ENCODE data around the gene BUB3.

BUB3 gene

GRCh38 chr10:123203393-123204126, 49.4 kb downstream of the BUB3 start:
- H3K36me3 ChIP-seq (ENCODE audit: control insufficient read depth in 2 of 2, insufficient read depth in 2 of 2, low read length in 2 of 2) = no peaks in the 10 kb centered on the region
- H3K4me1 ChIP-seq (ENCODE audit: control insufficient read depth in 2 of 2, insufficient read depth in 2 of 2, low read length in 2 of 2) = no peaks in the 10 kb centered on the region
- H3K9me3 ChIP-seq (ENCODE audit: control insufficient read depth in 2 of 2, low read length in 2 of 2) = no peaks in the 10 kb centered on the region
- H3K27ac ChIP-seq (ENCODE audit: low read depth in 2 of 2, low read length in 2 of 2) = no peak overlapping the region
- no peaks in the 10 kb centered on the region for H3K27me3 ChIP-seq (ENCODE audit: control insufficient read depth in 2 of 2, insufficient read depth in 2 of 2, low read length in 2 of 2)
- no peak overlapping the region for H3K4me3 ChIP-seq (ENCODE audit: low read length in 2 of 2)
- no peak overlapping the region for H3K9ac ChIP-seq (ENCODE audit: low read depth in 1 of 2, low read length in 2 of 2)

DNA sequence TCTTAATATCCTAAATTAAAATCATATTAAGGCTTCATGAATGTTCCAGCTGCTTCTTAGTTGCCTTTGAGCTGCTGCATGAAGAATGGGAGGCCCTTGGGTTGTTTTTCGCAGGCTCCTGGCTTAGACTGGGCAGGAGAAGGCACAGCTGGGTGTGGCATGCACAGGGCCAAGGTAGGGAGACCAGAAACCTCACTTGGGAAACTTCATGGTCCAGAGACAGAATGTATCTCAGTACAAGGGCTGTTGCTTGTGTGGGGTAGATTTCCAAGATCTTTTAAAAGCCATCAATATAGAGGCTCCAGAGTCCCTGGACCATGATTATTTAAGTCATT, 49.9 kb downstream of the BUB3 start:
- no peak overlapping the region for H3K9ac ChIP-seq (ENCODE audit: low read depth in 1 of 2, low read length in 2 of 2)
- H3K27me3 ChIP-seq (ENCODE audit: control insufficient read depth in 2 of 2, insufficient read depth in 2 of 2, low read length in 2 of 2) = no peaks in the 10 kb centered on the region
- no peaks in the 10 kb centered on the region for H3K4me1 ChIP-seq (ENCODE audit: control insufficient read depth in 2 of 2, insufficient read depth in 2 of 2, low read length in 2 of 2)
- no peak overlapping the region for H3K27ac ChIP-seq (ENCODE audit: low read depth in 2 of 2, low read length in 2 of 2)
- no peak overlapping the region for H3K4me3 ChIP-seq (ENCODE audit: low read length in 2 of 2)
- H3K36me3 ChIP-seq (ENCODE audit: control insufficient read depth in 2 of 2, insufficient read depth in 2 of 2, low read length in 2 of 2) = no peaks in the 10 kb centered on the region
- no peaks in the 10 kb centered on the region for H3K9me3 ChIP-seq (ENCODE audit: control insufficient read depth in 2 of 2, low read length in 2 of 2)

- no peaks in the 10 kb centered on the region for H3K36me3 ChIP-seq (ENCODE audit: control insufficient read depth in 2 of 2, insufficient read depth in 2 of 2, low read length in 2 of 2)
- no peak overlapping the region for H3K4me3 ChIP-seq (ENCODE audit: low read length in 2 of 2)
- no peak overlapping the region for H3K9ac ChIP-seq (ENCODE audit: low read depth in 1 of 2, low read length in 2 of 2)
- H3K27ac ChIP-seq (ENCODE audit: low read depth in 2 of 2, low read length in 2 of 2) = no peak overlapping the region
- H3K4me1 ChIP-seq (ENCODE audit: control insufficient read depth in 2 of 2, insufficient read depth in 2 of 2, low read length in 2 of 2) = no peaks in the 10 kb centered on the region
- H3K27me3 ChIP-seq (ENCODE audit: control insufficient read depth in 2 of 2, insufficient read depth in 2 of 2, low read length in 2 of 2) = no peaks in the 10 kb centered on the region
- H3K9me3 ChIP-seq (ENCODE audit: control insufficient read depth in 2 of 2, low read length in 2 of 2) = no peaks in the 10 kb centered on the region
Measured at GRCh38 chr10:123205041-123205440, 50.8 kb downstream of the BUB3 start.

DNA sequence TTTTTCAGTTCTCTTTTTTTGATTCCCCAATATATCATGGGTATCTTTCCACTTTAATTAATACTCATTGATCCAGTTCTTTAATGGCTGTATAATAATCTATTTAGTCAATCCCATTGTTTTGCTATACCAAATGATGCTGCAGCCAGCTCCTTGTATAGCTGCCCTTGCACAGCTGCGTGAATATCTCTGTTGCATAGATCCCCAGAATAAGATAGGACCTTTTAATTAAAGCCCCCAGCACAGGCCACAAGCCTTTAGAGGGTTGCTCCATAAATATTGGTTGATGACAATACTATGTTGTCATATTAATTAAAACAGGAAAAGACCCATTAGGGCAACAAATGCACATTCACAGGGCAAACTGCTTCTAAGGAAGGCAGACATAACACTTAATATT, 57.9 kb downstream of the BUB3 start:
- no peaks in the 10 kb centered on the region for H3K36me3 ChIP-seq (ENCODE audit: control insufficient read depth in 2 of 2, insufficient read depth in 2 of 2, low read length in 2 of 2)
- H3K27me3 ChIP-seq (ENCODE audit: control insufficient read depth in 2 of 2, insufficient read depth in 2 of 2, low read length in 2 of 2) = no peaks in the 10 kb centered on the region
- no peak overlapping the region for H3K27ac ChIP-seq (ENCODE audit: low read depth in 2 of 2, low read length in 2 of 2)
- H3K9ac ChIP-seq (ENCODE audit: low read depth in 1 of 2, low read length in 2 of 2) = no peak overlapping the region
- H3K4me1 ChIP-seq (ENCODE audit: control insufficient read depth in 2 of 2, insufficient read depth in 2 of 2, low read length in 2 of 2) = no peaks in the 10 kb centered on the region
- no peaks in the 10 kb centered on the region for H3K9me3 ChIP-seq (ENCODE audit: control insufficient read depth in 2 of 2, low read length in 2 of 2)
- H3K4me3 ChIP-seq (ENCODE audit: low read length in 2 of 2) = no peak overlapping the region

DNA sequence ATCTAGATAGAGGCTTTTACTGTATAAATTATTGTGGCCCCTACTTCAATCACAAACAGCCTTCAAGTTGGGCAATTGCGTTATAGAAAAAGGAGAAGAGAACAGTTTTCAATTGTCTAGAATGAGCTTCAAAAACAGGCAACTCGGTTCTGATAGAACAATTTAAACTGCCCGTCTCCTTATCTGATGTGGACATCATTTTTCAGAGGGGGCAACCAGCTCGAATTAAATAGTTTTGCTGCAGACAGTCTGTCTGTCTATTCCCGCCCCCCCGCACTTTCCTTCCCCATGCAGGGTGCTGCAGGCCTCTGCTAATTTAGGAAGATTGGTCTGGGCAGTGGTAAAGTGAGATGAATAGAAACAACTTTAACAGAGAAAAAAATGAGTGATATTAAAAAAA, 58.4 kb downstream of the BUB3 start:
- H3K27ac ChIP-seq (ENCODE audit: low read depth in 2 of 2, low read length in 2 of 2) = no peak overlapping the region
- H3K36me3 ChIP-seq (ENCODE audit: control insufficient read depth in 2 of 2, insufficient read depth in 2 of 2, low read length in 2 of 2) = no peaks in the 10 kb centered on the region
- H3K27me3 ChIP-seq (ENCODE audit: control insufficient read depth in 2 of 2, insufficient read depth in 2 of 2, low read length in 2 of 2) = no peaks in the 10 kb centered on the region
- no peaks in the 10 kb centered on the region for H3K4me1 ChIP-seq (ENCODE audit: control insufficient read depth in 2 of 2, insufficient read depth in 2 of 2, low read length in 2 of 2)
- no peak overlapping the region for H3K9ac ChIP-seq (ENCODE audit: low read depth in 1 of 2, low read length in 2 of 2)
- no peak overlapping the region for H3K4me3 ChIP-seq (ENCODE audit: low read length in 2 of 2)
- no peaks in the 10 kb centered on the region for H3K9me3 ChIP-seq (ENCODE audit: control insufficient read depth in 2 of 2, low read length in 2 of 2)

DNA sequence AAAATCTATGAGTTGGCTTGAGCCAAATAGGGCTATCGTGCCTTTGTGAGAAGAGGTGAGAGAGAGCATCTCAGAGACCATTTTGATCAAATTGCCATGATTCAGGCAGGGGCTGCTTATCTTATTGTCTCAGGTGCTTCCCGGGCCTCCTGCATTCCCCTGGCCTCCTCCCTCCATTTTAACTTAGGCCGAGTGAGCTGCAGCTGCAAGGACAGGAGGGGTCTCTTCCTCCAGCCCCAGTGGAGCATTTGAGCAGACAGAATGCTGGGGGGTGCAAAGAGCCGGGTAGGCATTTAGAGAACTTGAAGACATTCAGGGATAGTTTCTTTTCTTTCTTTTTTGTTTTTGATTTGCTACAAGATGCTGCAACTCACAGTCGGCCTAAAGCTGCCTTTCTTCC, 59.0 kb downstream of the BUB3 start:
- Histone ChIP-seq H3K27me3 (ENCODE audit: control insufficient read depth in 2 of 2, insufficient read depth in 2 of 2, low read length in 2 of 2) (no peaks in the 10 kb centered on the region), H3K36me3 (ENCODE audit: control insufficient read depth in 2 of 2, insufficient read depth in 2 of 2, low read length in 2 of 2) (no peaks in the 10 kb centered on the region), H3K4me1 (ENCODE audit: control insufficient read depth in 2 of 2, insufficient read depth in 2 of 2, low read length in 2 of 2) (no peaks in the 10 kb centered on the region), H3K27ac (ENCODE audit: low read depth in 2 of 2, low read length in 2 of 2) (no peak overlapping the region), H3K9ac (ENCODE audit: low read depth in 1 of 2, low read length in 2 of 2) (no peak overlapping the region), H3K9me3 (ENCODE audit: control insufficient read depth in 2 of 2, low read length in 2 of 2) (no peaks in the 10 kb centered on the region), H3K4me3 (ENCODE audit: low read length in 2 of 2) (no peak overlapping the region)
